Hematopoietic multipotent progenitor cell treated with erythropoietin and hydrocortisone succinate and interleukin-3 and kit ligand, for 6 days (in vitro differentiated cells): ENCODE data around the gene EFCAB8.
"Not testable (repeated sequence)": the region's sequence is repeated elsewhere in the genome, so short reads cannot be mapped to it uniquely, and the experiment has no call there.

Experiments
- DNase-seq: peaks from one replicate; pipeline ENCODE4 v3.0.0-alpha.2; 2015

EFCAB8 gene

DNA sequence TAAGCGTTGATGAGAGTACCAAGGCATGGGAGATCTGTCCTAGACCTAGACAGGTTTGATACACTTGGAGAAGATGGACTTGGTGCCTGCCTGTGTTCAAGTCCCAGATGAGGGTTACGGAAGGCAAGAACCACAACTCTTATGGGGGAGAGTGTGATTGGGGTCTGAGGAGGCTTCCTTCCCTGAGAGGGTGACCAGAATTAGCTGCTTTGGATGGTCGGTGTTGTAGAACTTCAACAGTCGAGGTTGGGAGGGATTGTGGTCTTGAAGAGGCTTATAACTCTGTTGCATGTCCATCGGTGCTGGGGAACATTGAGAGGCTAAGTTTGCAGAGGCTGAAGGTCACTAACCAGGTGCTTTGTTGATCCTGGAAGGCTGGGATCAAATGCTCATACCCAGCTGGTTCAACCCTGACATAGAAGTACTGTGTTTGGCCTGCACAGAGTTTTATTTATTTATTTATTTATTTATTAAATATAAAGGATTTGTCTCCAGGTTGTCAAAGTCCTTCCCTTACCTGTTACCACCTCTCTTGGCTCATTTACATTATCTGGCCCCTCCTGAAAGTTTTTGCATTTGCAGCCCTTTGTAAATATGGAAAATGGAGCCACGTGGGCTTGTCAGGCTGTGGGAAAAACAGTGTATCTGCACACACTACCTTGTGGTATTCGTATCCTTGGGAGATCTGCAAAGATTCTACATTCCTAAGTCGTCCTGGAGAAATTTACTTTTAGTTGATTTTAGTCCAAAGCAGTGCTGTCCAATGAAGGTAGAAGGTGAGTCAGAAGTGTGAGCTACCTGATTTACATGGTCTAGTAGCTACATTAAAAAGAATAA is 15.8 kb upstream of the EFCAB8 start:
- DNase-seq = no peak

DNA sequence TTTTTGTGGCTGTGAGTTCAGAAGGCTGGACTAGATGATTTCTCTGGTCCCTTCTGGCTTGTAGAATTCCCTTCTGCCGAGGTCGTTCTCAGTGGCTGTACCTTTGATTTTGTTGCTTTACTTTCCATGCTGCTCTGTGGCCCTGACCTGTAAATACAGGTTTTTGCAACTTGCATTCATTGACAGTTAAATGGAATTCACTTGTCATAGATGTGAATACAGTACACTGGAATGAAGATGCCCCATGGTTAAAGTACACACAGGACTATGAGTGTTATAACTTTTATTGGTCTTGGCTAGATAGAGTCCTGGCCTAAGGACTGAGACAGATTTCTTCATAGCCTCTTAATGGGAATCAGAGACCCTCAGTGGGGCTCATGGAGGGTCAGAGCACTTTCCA is 12.9 kb upstream of the EFCAB8 start:
- DNase-seq = no peak

DNA sequence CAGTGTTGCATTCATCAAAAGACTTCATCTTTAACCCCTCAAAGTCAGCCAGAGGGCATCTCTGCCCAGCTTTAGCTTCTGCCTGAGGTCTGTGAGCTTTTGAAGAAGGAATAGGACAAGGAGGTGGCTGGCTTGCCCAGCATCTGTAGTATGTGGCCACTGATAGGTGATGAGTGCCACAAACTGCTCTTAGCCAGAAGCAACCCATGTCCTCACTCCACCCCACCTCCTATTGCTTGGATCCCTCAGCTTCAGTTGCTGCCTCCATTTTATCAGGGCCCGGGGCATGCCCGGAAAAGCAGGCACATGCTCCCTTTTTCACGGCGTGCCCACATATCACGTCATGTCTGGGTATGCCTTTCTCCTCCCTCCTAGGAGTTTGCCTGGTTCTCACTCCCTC is 11.9 kb upstream of the EFCAB8 start:
- DNase-seq = no peak

DNA sequence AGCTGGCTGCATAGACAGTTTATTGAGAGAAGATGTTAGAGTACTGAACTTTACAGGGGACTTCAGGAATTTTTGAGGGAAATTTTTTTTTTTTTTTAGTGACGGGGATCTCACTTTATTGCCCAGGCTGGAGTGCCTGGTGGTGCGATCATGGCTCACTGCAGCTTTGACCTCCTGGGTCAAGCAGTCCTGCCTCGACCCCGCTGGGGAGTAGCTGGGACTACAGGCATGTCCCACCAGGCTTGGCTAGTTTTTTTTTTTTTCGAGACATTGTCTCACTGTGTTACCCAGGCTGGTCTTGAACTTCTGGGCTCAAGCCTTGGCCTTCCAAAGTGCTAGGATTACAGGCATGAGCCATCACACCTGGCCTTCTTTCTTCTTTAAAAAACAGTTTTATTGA is 10.8 kb upstream of the EFCAB8 start:
- DNase-seq = no peak

DNA sequence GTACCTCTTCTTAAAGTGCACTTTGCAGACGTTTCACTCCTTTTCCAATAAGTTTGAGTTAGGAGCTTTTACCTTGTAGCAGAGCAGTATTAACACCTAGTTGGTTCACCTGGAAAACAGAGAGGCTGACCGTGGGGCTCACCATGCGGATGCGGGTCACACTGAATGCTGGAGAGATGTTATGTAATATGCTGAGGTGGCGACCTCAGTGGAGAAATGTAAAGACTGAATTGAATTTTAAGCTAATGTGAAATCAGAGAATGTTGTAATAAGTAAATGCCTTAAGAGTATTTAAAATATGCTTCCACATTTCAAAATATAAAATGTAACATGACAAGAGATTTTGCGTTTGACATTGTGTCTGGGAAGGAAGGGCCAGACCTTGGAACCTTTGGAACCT is 9.9 kb upstream of the EFCAB8 start:
- no peak for DNase-seq

DNA sequence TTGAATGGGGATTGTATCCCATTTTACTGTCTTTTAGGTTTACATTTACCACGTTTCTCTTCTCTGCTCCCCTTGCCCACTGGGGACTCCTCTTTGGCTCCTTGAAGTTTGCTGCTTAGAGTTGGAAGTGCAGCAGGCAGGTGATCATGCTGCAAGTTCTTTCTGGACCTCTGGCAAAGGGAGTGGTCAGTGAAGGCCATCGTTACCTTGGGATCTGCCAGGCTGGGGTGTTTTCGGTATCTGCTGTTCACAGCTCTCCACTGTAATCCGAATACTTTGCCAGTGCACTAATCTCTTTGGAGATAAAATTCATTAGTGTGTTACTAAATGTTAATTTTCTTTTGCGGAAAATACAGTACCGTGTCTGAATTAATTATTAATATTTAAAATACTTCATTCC is 9.1 kb upstream of the EFCAB8 start:
- no peak for DNase-seq

DNA sequence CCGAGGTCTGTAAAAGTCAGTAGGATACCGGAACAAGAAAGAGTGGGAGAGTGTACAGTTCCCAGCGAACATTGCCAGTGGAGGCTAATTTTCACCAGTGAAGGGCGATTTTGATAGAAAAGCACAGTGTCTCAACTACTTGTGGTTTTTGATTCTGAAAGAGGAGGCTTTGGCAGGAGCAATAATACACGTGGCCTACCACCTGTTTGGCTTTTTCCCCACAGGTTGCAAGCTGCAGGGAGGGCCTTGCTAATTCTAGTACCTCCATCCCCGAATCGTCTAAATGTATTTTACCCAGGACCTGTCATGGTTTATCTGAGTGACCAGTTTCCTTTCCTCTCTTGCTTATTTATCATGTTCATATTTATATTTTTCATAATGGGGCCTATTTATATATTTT is 3.3 kb upstream of the EFCAB8 start:
- DNase-seq = no peak

DNA sequence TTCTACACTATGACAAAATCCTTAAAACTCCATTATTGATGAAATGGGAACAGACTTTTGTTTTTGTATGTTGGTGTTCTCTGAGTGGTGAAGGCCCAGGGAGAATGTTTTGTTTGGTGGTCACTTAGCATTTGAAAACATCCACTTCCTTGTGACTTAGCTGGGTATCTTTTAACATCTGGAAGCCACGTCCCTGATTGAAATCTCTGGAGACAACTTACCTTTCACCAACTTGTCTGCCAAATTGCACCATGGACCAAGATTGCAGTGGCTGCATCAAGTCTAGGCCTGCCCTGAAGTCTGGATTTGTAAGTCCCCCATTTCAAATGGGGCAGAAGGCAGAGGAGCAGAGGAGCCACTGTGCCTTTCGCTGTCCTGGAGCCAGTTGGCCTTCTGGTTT is 534 bp upstream of the EFCAB8 start:
- no peak for DNase-seq

DNA sequence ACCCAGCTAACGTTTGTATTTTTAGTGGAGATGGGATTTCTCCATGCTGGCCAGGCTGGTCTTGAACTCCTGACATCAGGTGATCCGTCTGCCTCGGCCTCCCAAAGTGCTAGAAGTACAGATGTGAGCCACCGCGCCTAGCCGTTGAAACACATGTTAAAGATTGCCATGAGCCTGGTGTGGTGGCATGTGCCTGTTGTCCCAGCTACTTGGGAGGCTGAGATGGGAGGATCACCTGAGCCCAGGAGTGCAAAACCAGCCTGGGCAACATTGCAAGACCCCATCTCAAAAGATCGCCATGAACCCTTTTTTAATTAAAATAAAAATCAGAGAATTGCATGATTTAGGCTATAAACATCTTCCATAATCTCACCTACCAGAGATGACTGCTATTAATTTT is 2.7 kb downstream of the EFCAB8 start:
- no peak for DNase-seq

DNA sequence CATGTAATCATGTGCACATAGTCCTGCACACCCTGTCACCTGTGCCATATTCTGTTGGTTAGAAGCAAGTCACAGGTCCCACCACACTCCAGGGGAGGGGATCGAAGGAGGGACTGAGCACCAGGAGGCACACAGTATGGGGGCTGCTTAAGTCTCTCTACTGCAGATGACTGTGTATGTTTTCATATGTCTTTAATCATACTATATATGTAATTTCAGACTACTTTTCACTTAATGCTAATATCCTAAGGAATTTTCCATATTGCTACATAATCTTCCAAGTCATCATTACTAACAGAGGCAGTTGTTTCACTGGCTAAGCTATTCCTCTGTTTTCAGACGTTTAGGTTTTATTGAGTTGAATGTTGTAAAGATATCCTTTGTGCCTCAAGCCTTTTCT is 10.8 kb downstream of the EFCAB8 start:
- no peak for DNase-seq

DNA sequence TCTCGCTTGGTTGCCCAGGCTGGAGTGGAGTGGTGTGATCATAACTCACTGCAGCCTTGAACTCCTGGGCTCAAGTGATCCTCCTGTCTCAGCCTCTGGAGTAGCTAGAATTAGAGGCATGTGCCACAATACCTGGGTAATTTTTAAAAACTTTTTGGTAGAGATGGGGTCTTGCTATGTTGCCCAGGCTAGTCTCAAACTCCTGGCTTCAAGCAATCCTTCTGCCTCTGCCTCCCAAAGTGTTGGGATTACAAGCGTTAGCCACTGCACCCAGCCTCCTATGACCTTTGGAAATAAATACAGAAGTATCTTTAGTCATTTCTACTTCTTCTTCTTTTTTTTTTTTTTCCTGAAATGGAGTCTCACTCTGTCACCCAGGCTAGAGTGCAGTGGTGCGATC is 11.8 kb downstream of the EFCAB8 start:
- not testable (repeated sequence) for DNase-seq

DNA sequence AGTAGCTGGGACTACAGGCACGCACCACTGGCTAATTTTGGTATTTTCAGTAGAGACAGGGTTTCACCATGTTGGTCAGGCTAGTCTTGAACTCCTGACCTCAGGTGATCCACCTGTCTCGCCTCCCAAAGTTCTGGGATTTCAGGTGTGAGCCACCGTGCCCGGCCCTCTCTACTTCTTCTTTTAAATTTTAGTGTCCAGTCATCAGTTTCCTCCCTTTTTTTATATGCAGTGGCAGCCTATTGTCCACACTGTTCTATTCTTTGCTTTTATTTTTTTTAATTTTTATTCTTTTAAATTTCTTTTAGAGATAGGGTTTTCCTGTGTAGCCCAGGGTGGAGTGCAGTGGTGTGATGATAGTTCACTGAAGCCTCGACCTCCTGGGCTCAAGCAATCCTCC is 12.3 kb downstream of the EFCAB8 start:
- no peak for DNase-seq

DNA sequence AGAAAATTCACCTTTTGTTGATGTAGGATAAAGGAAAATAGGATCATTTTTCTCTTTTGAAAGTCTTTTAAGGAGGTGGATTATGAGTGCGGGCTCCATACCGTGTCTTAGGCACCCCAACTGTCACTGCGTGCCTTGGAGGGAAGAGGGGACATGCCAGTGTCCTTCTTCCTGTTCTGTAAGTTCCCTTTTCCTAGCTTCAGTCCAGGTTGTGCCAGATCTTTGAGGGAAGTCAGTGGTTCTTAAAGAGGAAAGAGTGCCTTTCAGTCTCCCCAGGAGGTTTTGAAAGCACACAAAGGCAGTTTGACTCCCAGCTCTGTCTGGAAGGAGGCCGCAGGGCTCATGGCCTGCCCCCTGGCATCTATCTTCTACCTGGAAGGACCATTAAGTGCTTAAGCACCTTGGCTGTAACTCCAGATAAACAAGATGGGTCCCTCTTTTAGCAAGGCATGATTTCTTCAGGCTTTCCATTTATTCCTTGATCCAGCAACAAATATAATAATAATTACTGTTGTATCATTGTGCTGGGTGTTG is 13.0 kb downstream of the EFCAB8 start:
- no peak for DNase-seq

DNA sequence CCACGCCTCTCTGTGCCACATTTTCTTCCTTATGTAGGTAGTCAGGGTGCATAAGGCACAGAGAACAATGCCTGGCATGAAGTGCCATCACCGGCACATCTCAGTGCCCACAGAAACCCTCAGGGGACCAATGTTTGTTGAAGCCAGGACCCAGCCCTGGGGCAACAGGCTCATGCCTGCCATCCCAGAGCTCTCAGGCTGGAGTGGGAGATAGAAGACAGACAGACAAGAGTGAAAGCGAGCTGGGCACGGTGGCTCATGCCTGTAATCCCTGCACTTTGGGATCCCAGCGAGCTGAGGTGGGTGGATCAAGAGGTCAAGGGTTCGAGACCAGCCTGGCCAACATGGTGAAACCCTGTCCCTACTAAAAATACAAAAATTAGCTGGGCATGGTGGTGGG is 13.5 kb downstream of the EFCAB8 start:
- no peak for DNase-seq

DNA sequence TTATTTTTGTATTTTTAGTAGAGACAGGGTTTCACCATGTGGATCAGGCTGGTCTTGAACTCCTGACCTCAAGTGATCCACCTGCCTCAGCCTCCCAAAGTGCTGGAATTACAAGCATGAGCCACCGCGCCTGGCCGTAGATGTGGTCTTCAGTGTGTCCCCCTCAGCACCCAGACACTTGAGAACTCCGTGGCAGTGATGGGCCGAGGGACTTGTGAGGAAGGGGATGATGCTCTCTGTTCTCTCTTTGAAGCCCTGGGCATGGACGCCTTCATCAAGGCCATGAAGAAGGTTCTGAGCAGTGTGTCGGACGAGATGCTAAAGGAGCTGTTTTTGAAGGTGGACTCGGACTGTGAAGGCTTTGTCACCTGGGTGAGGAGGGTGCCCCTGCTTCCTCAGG is 16.9 kb downstream of the EFCAB8 start:
- no peak for DNase-seq

DNA sequence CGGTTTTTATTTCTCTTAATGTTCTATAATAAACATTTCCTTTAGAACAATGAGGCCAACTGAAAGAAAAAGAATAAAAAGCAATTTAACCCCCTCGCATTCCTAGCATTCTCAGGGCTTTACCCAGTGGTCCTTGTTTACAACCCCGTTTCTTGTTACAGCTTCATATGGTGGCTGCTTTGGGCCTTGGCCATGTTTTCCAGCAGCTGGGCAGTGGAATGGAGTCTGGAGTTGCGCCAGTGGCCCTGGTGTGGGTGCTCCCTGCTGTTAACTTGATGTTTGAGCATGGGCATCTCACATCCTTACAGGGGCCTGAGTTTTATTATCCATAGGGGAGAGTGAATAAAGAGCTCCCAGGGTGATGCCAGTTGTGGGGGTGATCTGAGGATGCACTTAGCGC is 18.8 kb downstream of the EFCAB8 start:
- DNase-seq = no peak

DNA sequence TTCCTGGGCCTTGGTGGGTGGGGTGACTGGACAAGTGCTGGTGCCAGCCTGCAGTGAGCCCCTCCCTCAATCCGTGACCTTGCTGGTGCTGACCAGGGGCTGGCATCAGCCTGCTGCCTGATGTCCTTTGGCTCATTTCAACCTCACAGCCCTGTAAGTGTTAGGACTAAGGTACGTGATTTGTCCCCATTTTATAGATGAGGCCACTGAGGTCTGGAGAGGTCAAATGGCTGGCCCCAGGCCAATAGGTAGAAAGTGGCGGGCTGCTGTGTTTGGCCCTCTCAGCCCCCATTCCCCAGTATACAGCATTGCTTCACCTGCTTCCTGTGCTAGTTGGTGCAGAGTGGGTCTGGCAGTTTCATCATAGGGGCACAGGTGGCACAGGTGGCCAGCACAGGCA is 20.1 kb downstream of the EFCAB8 start:
- DNase-seq = no peak

DNA sequence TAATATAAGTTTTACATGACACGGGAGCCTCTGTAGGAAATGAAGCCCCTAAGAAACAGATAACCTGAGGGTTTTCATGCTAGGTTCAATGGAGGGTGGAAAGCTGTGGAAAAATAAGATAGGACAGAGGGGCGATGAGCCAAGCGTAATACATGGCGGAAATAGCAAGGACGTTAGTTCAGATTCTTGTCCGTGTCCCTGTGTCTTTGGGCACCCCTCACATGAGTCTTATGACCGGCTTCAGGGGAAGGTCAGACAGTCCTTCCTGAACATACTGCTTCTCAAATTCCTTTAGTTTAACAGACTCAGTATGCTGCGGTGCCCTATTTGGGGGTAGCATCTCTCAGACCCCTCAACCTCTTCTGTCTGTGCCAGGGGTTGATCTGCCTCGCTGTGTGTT is 20.8 kb downstream of the EFCAB8 start:
- no peak for DNase-seq

DNA sequence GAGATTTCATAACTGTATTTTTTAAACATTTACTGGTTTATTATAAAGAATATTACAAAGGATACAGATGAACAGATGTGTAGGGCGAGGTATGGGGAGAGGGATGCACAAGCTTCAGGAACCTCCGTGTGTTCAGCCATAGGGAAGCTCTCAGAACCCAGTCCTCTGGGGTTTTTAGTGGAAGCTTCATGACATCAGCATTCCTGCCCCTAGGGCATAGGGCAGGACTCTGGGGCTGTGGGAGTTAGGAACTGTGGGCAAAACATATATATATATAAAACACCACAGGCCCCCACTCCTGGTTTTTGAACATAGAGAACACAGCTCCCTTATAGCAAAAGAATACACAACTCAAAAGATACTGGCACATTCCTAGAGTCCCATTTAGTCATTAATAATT is 21.9 kb downstream of the EFCAB8 start:
- no peak for DNase-seq

DNA sequence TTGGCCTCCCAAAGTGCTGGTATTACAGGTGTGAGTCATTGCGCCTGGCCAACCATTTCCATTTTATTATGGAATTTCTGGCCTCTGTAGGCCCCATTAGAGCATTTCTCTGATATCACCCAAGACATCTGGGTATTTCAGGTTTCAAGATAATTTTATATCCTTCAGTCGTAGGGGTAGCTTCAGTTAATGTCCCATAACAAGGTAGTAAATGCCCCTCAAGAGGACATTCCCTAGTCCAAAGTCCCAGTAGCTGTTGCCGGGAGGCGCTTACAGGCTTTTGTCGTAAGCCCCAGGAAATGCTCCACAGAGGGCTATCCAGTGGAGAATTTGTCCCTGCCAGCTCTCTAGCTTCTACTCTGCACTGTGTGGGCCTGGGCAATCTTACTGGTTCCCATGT is 24.4 kb downstream of the EFCAB8 start:
- DNase-seq = no peak

DNA sequence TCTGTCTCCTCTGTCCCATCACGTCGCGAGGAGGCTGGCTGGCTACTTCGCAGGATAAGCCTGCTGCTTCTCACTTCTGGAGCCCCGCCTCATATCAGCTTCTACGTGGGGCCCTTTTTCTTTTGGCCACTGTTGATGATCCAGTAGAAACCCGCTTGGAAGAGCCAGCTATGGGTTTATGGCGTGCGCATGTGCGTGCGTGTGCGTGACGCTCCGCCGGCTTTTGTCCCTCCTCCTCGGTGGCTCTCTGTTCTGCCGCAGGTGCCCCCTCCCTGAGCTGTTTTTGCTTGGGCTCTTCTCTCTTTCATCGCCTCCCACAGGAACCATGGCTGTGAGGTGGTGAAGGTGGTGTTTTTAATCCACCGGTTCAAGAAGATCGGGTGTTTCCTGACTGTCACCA is 26.5 kb downstream of the EFCAB8 start:
- no peak for DNase-seq

DNA sequence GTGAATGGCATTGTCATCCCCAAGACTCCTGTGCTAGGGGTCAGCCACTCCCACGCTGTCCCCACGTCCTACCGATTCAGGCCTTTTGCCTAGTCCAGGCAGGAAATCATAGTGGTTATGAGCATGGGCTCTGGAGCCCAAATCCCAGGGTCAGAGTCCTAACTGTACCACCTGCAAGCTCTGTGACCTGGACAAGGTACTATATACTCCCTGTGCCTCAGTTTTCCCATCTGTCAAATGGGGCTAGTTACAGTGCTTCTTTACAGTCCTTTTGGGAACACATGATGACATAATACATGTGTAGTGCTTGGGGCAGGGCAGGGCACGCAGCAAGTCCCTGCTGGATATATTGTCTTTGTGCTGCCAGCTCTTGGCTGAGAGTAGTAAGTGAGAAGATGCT is 27.2 kb downstream of the EFCAB8 start:
- DNase-seq = no peak

DNA sequence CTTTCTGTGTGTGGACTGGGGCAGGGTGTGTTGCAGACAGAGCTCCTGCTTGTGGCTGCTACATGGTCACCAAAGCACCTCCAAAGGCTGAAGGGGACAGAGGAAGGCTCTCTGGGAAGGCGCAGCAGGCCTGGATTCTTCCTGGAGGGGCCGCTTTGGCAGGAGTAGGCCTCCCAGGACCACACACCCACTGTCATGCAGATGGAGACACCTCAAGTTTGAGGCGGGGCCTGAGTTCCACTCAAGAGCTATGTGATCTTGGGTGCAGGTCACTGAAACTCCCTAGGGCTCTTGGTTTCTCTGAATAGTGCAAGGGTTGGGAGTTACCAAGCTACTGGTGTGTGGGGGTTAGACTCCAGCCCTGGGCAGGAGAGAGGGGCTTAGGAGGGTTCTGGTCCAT is 27.9 kb downstream of the EFCAB8 start:
- no peak for DNase-seq

DNA sequence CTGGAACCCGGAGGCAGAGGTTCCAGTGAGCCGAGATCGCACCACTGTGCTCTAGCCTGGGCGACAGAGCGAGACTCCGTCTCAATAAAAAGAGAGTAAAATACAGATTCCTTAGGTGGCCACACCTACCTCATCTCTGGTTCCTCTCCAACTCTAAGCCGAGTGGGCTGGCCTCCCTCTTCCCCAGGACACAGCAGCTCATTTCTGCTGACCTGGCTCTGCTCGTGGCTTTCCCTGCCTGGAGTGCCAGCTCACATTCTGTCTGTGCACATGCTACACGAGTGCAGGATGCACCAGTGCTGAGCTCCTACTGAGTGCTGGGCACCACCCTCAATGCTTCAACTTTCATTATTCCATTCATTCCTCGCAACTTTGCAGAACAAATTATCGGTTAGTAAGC is 28.8 kb downstream of the EFCAB8 start:
- no peak for DNase-seq

DNA sequence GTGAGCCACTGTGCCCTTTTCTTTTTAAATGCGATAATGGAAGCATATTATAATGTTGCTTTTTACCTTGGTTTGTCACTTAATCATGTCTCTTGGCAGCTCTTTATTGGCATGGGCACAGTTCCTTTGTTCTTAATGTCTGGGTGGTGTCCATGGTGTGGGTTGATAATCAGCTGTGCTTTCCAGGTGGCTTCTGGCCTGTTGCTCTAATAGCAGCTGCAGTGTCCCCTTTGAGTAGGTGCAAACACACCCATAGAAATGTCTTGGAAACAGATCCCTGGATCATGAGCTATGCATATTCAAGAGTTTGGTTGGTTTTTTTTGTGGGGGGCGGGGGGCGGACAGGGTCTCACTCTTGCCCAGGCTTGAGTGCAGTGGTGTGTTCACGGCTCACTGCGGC is 29.9 kb downstream of the EFCAB8 start:
- DNase-seq = no peak
